HG03442 (cell line): ENCODE data around the gene MAP4.

Experiments used
- ATAC-seq: cut with Tn5 transposase; IDR thresholded peaks from one replicate; pipeline ENCODE4 v1.9.1; 2021; ENCODE audit warnings: mild to moderate bottlenecking, moderate library complexity; ENCODE audit not compliant: unreplicated experiment

MAP4 gene

GRCh38 chr3:47870702-47871260, 145.4 kb downstream of the MAP4 start:
- ATAC-seq, result no peak

- ATAC-seq, result no peak
Observed at GRCh38 chr3:47870156-47870555, 146.1 kb downstream of the MAP4 start.

- ATAC-seq, result no peak
Observed at GRCh38 chr3:47868306-47868705, 147.9 kb downstream of the MAP4 start.

DNA sequence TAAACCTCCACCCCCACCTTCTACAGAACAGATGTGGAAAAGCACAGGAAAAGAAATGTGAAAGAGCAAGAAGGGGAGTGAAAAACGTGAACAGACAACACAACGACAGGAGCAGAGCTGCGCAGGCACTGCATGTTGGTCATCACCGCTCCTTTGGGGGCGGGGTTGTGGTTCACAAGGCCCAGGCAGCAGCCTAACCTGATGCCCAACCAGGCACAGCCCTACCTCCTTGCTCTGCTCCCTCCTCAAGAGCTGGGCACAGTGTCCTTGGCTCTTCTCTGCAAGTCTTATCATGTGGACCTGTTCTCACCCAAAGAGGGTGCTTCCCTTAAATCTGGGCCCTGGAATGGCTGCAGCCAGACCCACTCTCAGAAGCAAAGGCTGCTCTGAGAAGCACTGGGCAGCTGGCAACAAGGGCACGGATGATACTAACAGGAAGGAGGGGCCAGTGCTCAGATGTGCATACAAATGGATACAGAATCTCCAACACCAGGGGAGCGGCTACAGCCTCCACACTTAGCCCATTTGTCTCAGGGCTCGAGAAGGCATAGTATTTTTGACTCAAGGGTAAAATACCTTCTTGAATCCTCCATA, 148.7 kb downstream of the MAP4 start:
- ATAC-seq, result no peak

- ATAC-seq, result no peak
Observed at GRCh38 chr3:47865192-47865591, 151.0 kb downstream of the MAP4 start.

DNA sequence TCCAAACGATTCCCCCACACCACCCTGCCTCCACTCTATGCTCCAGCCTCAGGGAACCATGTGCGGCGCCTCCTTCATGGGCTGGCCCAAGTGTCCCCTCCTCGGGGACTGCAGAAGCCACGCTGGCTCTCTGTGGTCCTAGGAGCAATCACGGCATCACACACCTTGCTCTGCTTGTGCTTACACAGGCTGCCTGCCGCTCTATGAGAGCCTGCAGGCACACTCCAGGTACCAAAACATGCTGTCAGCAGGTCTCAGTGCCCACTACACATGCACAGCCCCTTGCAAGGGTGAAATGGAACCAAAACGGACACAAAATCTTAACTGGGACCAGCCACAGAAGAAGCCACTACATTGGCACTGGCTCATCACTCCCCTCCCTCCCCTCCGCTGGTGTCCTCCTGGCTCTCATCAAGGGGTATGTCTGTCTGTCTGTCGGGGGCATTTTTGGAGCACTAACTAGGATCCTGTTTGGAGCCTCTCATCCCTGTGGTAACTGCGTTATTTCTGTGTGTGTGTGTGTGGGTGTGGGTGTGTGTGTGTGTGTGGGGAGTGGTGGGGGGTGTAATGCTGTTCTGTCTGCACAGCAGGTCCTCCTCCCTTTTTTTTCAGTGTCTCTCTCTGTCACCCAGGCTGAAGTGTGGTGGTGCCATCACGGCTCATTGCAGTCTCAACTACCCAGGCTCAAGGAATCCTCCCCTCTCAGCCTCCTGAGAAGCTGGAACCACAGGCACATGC, 152.7 kb downstream of the MAP4 start:
- ATAC-seq, result no peak

GRCh38 chr3:47859956-47860605, 156.1 kb downstream of the MAP4 start:
- ATAC-seq, result no peak

DNA sequence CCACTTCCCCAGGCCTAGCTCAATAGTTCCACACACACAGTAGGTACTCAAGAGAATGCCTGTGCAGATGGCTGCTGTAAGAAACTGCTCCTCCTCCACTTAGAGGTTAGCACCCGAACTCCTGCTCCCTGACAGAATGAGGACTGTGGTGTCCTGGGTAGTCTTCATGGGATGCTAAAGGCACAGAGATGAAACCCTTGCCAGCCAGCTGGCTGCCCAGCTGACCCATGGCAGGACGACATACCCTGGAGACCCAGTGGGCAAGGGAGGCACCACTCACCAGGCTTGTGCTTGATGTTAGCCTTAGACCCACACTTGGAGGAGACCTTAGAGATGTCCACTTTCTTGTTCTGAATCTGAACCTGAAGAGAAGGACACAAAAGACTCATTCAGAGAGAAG, 159.1 kb downstream of the MAP4 start:
- no peak for ATAC-seq

DNA sequence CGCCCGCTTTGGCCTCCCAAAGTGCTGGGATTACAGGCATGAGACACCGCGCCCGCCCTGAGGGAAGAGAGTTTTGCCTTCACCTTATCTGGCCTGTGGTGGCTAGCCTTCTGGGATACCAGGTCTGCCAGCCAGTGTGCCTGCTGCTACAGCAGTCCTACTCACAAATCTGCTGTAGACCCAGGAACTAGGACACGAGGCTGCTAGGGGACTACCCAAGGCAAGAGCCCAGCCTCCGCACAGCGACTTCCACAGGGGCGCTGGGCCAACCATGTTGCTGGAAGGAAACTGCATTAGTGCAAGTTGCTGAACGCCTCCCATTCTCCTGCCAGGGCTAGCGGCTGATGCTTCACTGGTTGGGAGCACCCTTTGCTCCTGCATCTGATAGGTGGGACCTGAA, 159.5 kb downstream of the MAP4 start:
- ATAC-seq, result no peak

DNA sequence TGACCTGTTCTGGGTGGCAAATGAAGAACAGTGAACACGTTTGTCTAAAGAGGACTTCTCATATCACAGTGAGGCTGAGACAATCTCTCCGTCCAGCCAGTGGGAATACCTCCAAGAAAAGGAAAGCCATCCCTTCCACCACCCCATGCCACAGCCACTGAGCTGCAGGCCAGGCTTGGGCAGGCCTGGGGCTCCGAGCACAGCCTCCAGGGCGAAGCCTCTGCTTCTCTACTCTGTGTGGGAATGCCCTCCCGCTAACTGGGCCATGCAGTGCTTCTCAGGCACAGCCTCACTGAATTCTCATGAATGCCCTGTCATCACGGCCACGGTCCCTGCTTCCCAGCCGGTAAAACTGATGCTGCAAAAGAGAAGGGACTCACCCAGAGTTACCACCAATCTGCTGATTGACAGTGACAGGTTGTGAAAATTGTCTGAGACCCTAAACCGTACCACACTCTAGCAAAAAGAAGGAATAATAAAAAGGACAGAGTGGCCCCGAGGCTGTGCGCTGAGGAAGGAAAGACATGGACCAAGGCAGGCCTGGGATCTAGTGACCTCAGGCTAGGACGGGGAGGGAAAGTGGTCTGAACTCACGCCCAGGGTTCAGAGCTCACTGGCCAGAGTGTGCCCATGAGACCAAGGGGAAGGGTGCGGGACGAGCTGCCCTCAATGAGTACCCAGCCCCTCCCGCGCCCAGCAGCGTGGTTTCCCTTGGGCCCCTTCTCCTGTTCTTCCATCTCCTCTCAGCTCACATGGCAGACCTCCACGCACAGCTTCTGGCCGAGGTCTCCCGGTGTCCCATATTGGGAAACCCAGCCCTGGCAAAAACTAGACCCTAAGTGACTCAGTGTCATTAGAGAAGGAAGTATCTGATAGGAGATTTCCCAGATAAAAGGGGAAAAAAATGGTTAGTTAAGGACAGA, 160.5 kb downstream of the MAP4 start:
- no peak for ATAC-seq

DNA sequence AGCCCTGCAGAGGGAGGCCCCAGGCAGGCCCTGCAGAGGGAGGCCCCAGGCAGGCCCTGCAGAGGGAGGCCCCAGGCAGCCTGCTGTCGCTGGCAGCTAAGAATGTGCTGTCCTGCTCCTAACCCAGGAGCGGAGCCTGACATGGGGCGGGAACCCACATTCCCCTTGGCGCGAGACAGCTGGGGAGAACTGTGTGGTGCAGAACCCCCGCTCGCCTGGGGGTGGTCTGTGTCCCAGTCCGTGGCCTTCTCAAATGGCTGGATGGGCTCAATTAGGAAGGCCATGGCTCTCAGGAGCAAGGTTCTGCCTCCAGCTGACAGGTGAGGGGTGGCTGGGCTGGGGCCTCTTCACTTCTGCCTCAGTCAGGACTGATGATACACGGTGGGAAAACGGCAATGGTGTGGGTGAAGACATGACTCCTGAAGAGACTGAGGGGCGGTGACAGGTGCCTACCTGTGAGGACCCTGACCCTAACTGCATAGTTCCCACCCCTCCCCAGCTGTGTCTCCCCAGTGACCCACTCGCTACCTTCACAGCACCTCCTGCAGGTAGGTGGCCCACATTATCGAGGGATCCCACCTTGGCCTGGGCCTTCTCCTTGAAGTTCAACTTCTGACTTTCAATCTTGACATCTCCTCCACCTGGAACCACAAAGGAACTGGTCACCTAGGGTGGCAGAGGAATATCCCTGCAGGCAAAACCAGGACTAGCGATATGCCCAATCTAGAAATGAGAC, 161.3 kb downstream of the MAP4 start:
- no peak for ATAC-seq

- no peak for ATAC-seq
Observed at GRCh38 chr3:47854267-47854666, 161.9 kb downstream of the MAP4 start.

DNA sequence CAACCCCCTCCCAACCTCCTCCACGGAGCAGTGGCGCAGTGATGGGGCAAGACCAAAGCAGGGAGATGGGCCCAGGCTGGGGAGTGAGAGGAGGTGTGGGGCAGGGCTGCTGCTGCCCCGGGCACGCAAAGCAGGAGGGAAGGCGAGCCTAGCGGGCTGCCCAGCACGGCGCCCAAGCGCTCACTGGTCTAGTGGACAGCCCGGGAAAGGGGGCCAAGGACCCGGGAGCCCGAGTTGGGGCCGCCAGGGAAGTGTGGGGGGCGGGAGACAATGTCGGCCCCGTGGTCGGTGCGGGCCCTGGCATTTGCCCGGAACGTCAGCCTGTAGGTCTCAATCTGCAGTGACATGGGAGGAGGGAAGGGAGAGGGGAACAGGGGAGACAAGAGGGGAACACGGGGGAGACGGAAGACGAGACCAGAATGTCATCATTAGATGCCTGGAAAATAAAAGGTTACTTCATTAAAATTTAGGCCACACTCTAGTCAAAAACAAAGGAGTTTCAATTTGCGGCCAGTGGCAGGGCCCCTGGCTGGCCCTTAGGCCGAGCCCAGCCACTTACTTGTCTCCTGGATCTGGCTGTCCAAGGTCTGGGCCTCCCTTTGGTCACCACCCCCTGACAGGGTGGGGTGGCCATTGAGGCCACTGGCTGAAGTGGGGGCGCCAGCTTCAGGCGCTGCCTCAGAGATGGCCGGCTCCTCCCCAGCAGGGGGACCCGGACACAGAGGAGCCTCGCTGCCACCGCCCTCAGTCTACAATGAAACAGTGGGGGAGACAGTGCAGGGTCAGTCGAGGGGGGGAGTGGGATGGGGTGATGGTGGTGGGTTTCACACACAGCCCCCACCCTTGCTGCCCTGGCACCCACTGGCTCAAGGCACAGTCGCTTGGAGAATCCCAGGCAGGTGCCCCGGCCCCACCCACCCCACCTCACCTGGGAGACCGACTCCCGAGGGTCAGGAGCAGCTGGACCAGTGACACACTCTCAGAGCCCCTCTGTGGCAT, 163.3 kb downstream of the MAP4 start:
- no peak for ATAC-seq

GRCh38 chr3:47851888-47852603, 164.2 kb downstream of the MAP4 start:
- ATAC-seq, result no peak

- no peak for ATAC-seq
Observed at GRCh38 chr3:47850564-47851410, 165.4 kb downstream of the MAP4 start.

DNA sequence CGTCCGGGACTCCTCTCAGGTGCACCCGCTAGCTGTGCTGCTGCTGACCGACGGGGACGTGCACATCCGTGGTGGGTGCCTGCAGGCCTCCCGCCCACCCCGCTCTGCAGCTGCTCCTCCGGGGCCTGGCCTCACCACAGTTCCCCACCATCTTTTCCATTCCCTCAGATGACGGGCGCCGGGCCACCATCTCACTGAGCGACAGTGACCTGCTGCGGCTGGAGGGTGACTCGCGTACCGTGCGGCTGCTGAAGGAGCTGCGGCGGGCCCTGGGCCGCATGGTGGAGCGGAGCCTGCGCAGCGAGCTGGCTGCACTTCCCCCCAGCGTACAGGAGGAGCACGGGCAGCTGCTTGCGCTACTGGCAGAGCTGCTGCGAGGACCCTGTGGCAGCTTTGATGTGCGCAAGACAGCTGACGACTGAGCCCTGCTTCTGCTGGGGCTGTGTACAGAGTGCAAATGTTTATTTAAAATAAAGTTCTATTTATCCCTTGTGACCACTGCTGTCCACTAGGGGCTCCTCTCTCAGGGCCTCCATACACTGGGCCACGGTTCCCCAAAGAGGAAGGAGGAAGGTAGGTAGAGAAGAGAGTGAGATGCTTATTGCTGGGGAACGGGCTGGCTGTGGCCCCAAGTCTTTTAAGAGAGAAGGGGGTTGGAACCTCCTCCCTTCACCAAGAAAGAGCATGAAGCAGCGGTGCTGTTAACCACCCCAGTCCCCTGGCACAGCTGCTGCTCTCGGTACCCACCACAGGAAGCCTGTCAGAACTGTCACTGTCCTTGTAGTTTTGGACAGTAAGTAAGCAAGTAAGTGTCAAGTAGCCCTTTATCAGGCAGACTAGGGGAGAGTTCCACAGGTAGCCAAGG, 166.3 kb downstream of the MAP4 start:
- no peak for ATAC-seq
